Choroid plexus epithelial cell (primary cell): ENCODE data around the gene CASP3.
A peak's percentile ranks its signal among the peaks of the same experiment; 100 is the strongest.
"Not testable (repeated sequence)": the region's sequence is repeated elsewhere in the genome, so short reads cannot be mapped to it uniquely, and the experiment has no call there.

Experiments
- DNase-seq: peaks from one replicate; pipeline ENCODE4 v3.0.0-alpha.2; 2010; ENCODE audit warnings: low read depth
- H3K4me3 ChIP-seq: 2 replicates; pipeline ENCODE4 v1.5.1; 2011; ENCODE audit warnings: low read depth, mild to moderate bottlenecking, control low read depth, low read length, moderate library complexity
- CTCF ChIP-seq: conservative IDR thresholded peaks from 2 replicates; pipeline ENCODE4 v1.5.1; 2011; ENCODE audit warnings: low read depth, mild to moderate bottlenecking, control low read depth, inconsistent platforms, low read length, moderate library complexity

CASP3 gene

GRCh38 chr4:184664445-184665210 lies 15.4 kb upstream of the CASP3 start:
- H3K4me3 ChIP-seq: no peak overlapping the region
- peak; percentile 56 for DNase-seq
- TF ChIP-seq CTCF: no peak

- no peak overlapping the region for H3K4me3 ChIP-seq
- TF ChIP-seq CTCF: no peak
- DNase-seq: no peak
Observed at GRCh38 chr4:184662236-184662635, 13.0 kb upstream of the CASP3 start.

GRCh38 chr4:184660978-184661377 lies 11.7 kb upstream of the CASP3 start:
- DNase-seq: no peak
- no peak overlapping the region for H3K4me3 ChIP-seq
- TF ChIP-seq CTCF: no peak

- H3K4me3 ChIP-seq, DNase-seq: not testable (repeated sequence)
Observed at GRCh38 chr4:184657820-184658219, 8.6 kb upstream of the CASP3 start.

GRCh38 chr4:184657144-184657543 lies 7.9 kb upstream of the CASP3 start:
- TF ChIP-seq CTCF: no peak
- no peak overlapping the region for H3K4me3 ChIP-seq

GRCh38 chr4:184655889-184656869 lies 6.9 kb upstream of the CASP3 start:
- no peak overlapping the region for H3K4me3 ChIP-seq
- TF ChIP-seq CTCF: no peak
- DNase-seq: no peak

More at GRCh38 chr4:184657144-184657543, 7.9 kb upstream of the CASP3 start:
- DNase-seq: no peak

- peak; percentile 78 for DNase-seq
- no peak for TF ChIP-seq CTCF
- no peak overlapping the region for H3K4me3 ChIP-seq
Observed at GRCh38 chr4:184653650-184654049, 4.4 kb upstream of the CASP3 start.

GRCh38 chr4:184652681-184653080 lies 3.4 kb upstream of the CASP3 start:
- DNase-seq, H3K4me3 ChIP-seq: not testable (repeated sequence)
